Measurements from ENCODE around the gene EOGT. TPM values are rescaled to one million over a fixed set of nuclear protein-coding genes. Genes with fewer than 3 reads are reported as not detected.

EOGT gene
- total and polyA plus RNA-seq, 2 donors from 2014 or later = 7.2 to 28.1 TPM

DNA sequence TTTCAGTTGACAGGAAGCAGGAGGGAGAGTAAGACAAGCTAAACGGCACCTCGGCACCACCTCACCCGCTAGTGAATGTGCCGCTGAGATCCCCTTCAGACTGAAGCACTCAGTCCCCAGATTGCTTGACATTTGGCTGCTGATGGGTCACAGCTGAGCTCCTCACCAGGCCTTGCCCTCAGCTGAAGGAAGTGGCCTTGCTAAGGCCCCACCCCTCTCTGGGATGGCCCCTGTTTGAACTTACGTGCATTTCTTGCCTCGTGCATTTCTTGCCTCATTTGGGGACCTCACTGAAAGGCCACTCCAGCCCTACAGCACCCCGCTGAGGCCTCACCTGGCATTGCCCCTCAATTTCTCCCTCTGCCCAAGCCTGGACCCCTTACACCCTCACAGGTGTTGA is 39.8 kb downstream of the EOGT start:
- Histone ChIP-seq H3K4me3 (ENCODE audit: low read length in 3 of 3) (no peak overlapping the region), H3K9me3 (ENCODE audit: control insufficient read depth in 2 of 3, insufficient read depth in 1 of 3, low read length in 3 of 3) (no peaks in the 10 kb centered on the region), H3K4me1 (ENCODE audit: control insufficient read depth in 2 of 3, insufficient read depth in 2 of 3, low read depth in 1 of 3, low read length in 3 of 3) (no peaks in the 10 kb centered on the region), H3K27ac (ENCODE audit: low read depth in 2 of 2, low read length in 2 of 2) (no peak overlapping the region), H3K36me3 (ENCODE audit: control insufficient read depth in 2 of 3, insufficient read depth in 3 of 3, low read length in 3 of 3) (no peaks in the 10 kb centered on the region), H3K9ac (ENCODE audit: low read length in 3 of 3) (no peak overlapping the region), H3K27me3 (ENCODE audit: control insufficient read depth, insufficient read depth, low read length) (no peaks in the 10 kb centered on the region)
- no peak for FAIRE-seq
- intact Hi-C loops (cut with DNase I) = no loop called here
- TF ChIP-seq, protein P1, sequence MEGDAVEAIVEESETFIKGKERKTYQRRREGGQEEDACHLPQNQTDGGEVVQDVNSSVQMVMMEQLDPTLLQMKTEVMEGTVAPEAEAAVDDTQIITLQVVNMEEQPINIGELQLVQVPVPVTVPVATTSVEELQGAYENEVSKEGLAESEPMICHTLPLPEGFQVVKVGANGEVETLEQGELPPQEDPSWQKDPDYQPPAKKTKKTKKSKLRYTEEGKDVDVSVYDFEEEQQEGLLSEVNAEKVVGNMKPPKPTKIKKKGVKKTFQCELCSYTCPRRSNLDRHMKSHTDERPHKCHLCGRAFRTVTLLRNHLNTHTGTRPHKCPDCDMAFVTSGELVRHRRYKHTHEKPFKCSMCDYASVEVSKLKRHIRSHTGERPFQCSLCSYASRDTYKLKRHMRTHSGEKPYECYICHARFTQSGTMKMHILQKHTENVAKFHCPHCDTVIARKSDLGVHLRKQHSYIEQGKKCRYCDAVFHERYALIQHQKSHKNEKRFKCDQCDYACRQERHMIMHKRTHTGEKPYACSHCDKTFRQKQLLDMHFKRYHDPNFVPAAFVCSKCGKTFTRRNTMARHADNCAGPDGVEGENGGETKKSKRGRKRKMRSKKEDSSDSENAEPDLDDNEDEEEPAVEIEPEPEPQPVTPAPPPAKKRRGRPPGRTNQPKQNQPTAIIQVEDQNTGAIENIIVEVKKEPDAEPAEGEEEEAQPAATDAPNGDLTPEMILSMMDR (IDR thresholded peaks at IDR 0.05; ENCODE audit: borderline replicate concordance, extremely low read depth, insufficient read depth) = no peak
- no peak for DNase-seq

DNA sequence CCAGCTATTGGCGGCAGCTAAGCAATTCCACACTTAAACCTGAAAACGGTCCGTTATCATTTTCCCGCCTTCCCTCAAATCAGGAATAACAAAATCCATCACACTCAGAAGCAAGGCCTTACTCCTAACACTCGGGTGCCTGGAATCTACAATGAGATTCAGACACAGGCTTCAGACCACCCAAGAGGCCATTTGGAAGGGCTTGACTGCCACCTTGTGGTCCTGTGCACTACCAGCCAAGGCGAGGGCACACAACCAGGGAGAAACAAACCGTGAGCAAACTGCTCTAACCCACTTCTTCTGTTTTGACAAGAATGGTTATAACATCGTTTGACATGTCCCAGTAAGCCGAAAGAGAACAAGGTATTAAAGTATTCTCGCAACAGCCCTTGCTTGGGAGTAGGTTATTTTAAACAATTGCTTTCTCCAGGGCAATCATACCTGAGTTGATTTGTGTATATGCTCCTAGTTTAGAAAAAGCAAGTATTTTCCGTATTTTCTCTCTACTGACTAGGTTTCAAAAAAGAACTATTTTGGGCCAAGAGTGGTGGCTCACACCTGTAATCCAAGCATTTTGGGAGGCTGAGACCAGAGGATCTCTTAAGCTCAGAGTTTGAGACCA is 41.0 kb downstream of the EOGT start:
- H3K4me3 ChIP-seq (ENCODE audit: low read length in 3 of 3) = no peak overlapping the region
- H3K27me3 ChIP-seq (ENCODE audit: control insufficient read depth, insufficient read depth, low read length) = no peaks in the 10 kb centered on the region
- DNase-seq (peak in 4 of 5 donors; percentile 75 to 89 (median 82)), FAIRE-seq (no peak)
- no peak overlapping the region for H3K27ac ChIP-seq (ENCODE audit: low read depth in 2 of 2, low read length in 2 of 2)
- H3K36me3 ChIP-seq (ENCODE audit: control insufficient read depth in 2 of 3, insufficient read depth in 3 of 3, low read length in 3 of 3) = no peaks in the 10 kb centered on the region
- no peaks in the 10 kb centered on the region for H3K9me3 ChIP-seq (ENCODE audit: control insufficient read depth in 2 of 3, insufficient read depth in 1 of 3, low read length in 3 of 3)
- H3K9ac ChIP-seq (ENCODE audit: low read length in 3 of 3) = no peak overlapping the region
- TF ChIP-seq, protein P1 (IDR thresholded peaks at IDR 0.05; ENCODE audit: borderline replicate concordance, extremely low read depth, insufficient read depth) = peak; percentile 65
- H3K4me1 ChIP-seq (ENCODE audit: control insufficient read depth in 2 of 3, insufficient read depth in 2 of 3, low read depth in 1 of 3, low read length in 3 of 3) = no peaks in the 10 kb centered on the region
- intact Hi-C loops (cut with DNase I) = no loop called here

DNA sequence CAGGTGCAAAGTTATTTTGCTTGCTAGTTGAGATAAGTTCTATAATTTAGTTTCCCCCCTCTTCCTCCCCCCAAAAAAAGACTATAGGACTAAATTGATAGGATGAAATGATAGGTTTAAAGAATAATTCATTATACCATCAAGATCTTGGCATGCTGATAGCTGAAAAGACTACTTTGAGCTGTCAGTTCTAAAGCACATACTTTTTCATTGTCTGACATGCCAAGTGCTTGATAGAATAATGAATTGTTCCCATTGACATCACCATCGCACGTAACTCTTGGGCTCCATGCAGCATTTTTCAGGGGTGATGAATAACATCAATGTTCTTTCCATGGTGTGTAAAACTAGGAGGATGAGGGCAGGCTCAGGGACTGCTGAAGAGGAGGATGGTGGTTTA is 48.8 kb downstream of the EOGT start:
- no peak for DNase-seq
- Histone ChIP-seq H3K27me3 (ENCODE audit: control insufficient read depth, insufficient read depth, low read length) (no peaks in the 10 kb centered on the region), H3K4me1 (ENCODE audit: control insufficient read depth in 2 of 3, insufficient read depth in 2 of 3, low read depth in 1 of 3, low read length in 3 of 3) (no peaks in the 10 kb centered on the region), H3K4me3 (ENCODE audit: low read length in 3 of 3) (no peak overlapping the region), H3K27ac (ENCODE audit: low read depth in 2 of 2, low read length in 2 of 2) (no peak overlapping the region), H3K36me3 (ENCODE audit: control insufficient read depth in 2 of 3, insufficient read depth in 3 of 3, low read length in 3 of 3) (no peaks in the 10 kb centered on the region), H3K9ac (ENCODE audit: low read length in 3 of 3) (no peak overlapping the region), H3K9me3 (ENCODE audit: control insufficient read depth in 2 of 3, insufficient read depth in 1 of 3, low read length in 3 of 3) (no peaks in the 10 kb centered on the region)
- no peak for FAIRE-seq
- intact Hi-C loops (cut with DNase I) = no loop called here
- TF ChIP-seq, protein P1 (IDR thresholded peaks at IDR 0.05; ENCODE audit: borderline replicate concordance, extremely low read depth, insufficient read depth) = no peak

- H3K4me3 ChIP-seq (ENCODE audit: low read length in 3 of 3) = no peak overlapping the region
- H3K27me3 ChIP-seq (ENCODE audit: control insufficient read depth, insufficient read depth, low read length) = no peaks in the 10 kb centered on the region
- H3K4me1 ChIP-seq (ENCODE audit: control insufficient read depth in 2 of 3, insufficient read depth in 2 of 3, low read depth in 1 of 3, low read length in 3 of 3) = no peaks in the 10 kb centered on the region
- no peaks in the 10 kb centered on the region for H3K9me3 ChIP-seq (ENCODE audit: control insufficient read depth in 2 of 3, insufficient read depth in 1 of 3, low read length in 3 of 3)
- peak in 1 of 5 donors; percentile 11 for DNase-seq
- no peak overlapping the region for H3K9ac ChIP-seq (ENCODE audit: low read length in 3 of 3)
- no peak for FAIRE-seq
- intact Hi-C loops (cut with DNase I) = no loop called here
- TF ChIP-seq, protein P1 (IDR thresholded peaks at IDR 0.05; ENCODE audit: borderline replicate concordance, extremely low read depth, insufficient read depth) = no peak
- H3K27ac ChIP-seq (ENCODE audit: low read depth in 2 of 2, low read length in 2 of 2) = no peak overlapping the region
- no peaks in the 10 kb centered on the region for H3K36me3 ChIP-seq (ENCODE audit: control insufficient read depth in 2 of 3, insufficient read depth in 3 of 3, low read length in 3 of 3)
These were observed 49.6 kb downstream of the EOGT start for GRCh38 chr3:68963891-68964290.
